NCI-H510A treated with DMSO at 0.1 percent for 48 hours (cell line): ENCODE data around the gene UCK1.
A peak's percentile ranks its signal among the peaks of the same experiment; 100 is the strongest.
"Not testable (repeated sequence)": the region's sequence is repeated elsewhere in the genome, so short reads cannot be mapped to it uniquely, and the experiment has no call there.

Experiments used
- DNase-seq: peaks from one replicate; lab custom pipeline; 2025; lab: John Stamatoyannopoulos, UW

The UCK1 gene

DNA sequence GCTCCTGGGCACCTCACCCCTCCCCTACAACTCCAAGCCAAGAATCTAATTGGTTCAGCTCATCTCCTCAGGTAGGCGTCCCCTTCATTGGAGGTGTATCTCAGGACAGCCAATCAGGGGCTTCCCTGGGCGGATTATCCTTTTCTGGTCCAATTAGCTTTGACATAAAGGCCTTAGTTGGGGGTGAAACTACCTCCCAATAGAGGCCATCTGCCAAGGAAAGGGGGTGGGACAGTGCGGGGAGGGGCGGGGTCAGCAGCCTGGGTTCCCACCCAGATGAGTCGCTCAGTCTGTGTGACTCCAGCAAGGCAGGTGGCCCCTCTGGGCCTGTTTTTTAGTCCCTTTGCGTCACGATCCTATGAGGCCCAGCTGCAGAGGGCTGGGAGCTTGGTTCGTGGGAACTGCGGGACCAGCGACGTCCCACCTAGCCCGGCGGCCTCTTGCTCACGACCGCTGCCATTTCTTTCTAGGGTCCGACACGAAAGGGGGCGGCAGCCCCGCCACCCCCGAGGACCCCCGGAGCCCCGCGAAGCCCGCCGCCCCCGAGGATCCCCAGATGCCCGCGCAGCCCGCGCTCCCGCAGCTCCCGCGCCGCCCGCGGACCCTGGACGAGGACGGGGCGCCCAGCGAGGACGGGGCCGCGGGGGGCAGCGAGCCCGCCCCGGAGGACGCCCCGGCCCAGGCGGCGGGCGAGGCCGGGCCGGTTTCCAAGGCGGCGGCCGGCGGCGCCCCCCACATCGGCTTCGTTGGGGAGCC is 23.2 kb upstream of the UCK1 start:
- no peak for DNase-seq

GRCh38 chr9:131552030-131552429 is 21.0 kb upstream of the UCK1 start:
- DNase-seq: no peak

DNA sequence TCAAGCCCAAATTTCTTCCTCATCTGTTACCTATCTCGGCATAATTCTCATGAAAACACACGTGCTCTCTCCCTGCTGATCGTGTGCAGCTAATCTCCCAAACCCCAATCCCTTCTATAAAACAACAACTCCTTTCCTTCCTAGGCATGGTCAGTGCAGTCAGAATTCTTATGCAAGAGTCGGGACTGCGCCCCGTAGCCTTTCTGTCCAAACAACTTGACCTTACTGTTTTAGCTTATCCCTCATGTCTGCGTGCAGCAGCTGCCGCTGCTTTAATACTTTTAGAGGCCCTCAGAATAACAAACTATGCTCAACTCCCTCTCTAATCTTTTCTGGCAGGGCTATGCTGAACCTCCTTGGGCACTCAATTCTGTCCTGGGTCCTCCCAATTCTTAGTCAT is 19.4 kb upstream of the UCK1 start:
- DNase-seq: not testable (repeated sequence)

GRCh38 chr9:131549186-131549585 is 18.1 kb upstream of the UCK1 start:
- not testable (repeated sequence) for DNase-seq

DNA sequence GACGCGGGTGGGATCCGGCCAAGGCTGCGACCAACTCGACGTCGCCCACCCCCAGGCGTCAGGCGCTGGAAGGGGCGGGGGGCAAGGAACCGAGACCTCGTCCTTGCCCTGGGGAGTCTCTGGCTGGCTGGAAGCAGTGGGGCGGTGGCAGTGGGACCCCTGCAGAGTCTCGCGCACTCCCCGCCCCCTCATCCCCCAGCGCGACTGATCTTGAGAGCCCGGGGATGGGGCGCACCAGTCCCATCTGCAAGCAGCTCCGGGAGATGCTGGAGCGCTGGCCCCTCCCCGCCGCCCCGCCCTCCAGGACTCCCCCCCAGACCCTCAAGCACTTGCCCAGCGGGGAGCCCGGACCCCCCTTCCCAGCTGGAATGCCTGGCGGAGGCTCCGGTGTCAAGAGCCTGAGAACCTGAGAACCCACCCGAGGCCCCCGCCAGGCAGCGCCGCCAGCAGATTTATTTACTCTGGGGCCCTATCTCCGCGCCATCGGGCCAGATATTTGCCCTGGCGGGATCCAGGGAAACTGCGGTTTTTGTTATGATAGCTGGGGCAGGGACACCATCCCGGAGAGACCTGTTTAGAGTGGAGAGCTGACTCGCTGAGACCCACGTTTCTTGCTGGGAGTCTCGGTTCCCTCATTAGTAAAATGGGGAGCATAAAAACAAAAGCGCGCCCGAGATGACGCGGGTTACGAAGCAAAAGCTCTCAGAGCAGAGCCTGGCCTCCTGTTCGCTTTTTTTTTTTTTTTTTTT is 15.4 kb upstream of the UCK1 start:
- peak; percentile 58 for DNase-seq

- DNase-seq: no peak
Measured at GRCh38 chr9:131545786-131546335, 14.8 kb upstream of the UCK1 start.

DNA sequence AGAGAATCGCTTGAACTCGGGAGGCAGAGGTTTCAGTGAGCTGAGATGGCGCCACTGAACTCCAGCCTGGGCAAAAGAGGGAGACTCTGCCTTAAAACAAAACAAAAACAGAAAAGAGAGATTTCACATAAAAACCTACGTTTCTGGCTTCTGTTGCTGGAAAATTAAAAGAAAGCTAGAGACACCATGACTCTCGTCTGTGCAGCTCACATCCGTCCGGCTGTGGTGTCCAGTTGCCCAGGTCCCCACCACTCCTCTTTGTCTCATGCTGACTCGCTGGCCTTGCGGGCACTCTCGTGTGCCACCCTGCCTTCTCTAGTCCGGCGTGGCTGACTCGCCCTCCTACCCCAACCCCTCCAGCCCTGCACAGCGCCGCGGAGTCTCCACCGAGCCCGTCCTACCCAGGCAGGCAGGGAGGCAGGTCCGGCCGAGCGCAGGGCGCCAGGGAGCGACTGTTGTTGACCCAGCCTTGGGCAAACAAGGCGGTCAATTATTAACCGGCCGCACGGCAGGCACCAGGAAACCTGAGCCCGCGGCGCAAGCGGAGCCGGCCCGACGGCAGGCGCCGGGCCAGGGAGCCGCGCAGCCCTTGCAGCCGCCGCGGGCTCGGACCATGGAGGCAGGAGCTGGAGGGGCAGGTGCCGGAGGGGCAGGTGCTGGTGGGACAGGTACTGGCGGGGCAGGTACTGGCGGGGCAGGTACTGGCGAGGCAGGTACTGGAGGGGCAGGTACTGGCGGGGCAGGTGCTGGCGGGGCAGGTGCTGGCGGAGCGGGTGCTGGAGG is 14.1 kb upstream of the UCK1 start, which contains the start of gene PRRT1B:
TSS of gene PRRT1B (plus strand) at position 521 of the 783 bp plus-strand sequence. CDS start at position 614, 93 bp downstream.
- DNase-seq: peak; percentile 77

DNA sequence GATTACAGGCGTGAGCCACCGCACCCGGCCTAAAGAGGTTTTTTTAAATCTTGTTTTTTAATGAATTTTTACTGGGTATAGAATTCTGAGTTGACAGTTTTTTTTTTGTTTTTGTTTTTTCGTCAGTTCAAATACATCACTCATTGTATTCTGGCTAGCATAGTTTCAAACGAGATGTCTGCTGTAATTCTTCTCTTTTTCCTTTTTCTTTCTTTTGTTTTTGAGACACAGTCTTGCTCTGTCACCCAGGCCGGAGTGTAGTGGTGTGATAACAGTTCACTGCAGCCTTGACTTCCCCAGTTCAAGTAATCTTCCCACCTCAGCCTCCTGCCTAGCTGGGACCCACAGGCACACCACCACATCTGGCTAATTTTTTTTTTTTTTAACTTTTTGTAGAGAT is 12.1 kb upstream of the UCK1 start:
- DNase-seq: no peak

GRCh38 chr9:131539223-131539923 is 8.3 kb upstream of the UCK1 start:
- DNase-seq: no peak

GRCh38 chr9:131537946-131538345 is 6.9 kb upstream of the UCK1 start:
- no peak for DNase-seq

- DNase-seq: peak; percentile 60
Measured at GRCh38 chr9:131534721-131535237, 3.7 kb upstream of the UCK1 start.

GRCh38 chr9:131530546-131530919 is 530 bp downstream of the UCK1 start:
- DNase-seq: peak; percentile 33

DNA sequence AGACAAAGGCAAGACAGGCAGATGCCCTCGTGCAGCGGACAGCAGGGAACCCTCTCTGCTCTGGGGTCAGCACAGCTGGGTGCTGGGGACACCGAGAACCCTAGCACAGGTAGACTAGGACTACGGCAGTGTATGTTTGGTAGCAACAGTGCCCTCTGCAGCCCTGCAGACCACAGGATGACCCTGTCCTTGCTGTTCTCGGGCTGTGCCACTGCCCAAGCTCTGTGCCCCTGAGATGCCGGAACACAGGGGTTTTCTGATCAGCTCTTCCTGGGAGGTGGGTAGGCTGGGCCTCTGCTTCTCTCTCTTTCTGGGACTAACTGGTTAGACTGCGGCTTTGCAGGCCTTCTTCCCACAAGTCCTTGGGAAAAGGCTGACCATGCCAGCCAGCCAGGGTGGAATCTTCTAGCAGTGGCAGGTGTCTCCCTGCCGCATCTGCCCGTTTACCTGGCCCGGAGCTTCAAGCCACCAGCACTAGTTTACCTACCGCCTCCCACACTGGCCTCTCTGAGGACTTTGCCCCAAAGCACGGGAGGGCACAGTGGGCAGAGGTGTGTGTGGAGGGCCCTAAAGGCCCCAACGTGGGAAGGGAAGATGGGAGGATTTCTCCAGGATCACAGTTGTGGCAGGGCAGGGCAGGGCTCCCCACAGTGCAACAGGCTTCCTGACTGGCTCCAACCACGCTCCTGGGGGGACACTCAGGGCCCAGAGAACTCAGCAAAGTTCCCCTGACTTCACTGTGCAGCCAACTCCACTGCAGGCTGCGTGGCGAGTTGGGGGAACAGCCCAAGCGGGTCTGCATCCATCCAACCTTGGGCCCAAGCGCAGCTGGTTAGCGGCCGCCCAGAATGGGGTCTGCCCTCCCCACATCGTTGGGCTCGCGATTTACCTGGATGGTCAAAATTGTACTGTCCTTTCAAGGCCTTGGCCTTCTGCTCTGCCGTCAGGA is 1.2 kb downstream of the UCK1 start:
- DNase-seq: no peak

- DNase-seq: no peak
Measured at GRCh38 chr9:131528886-131529505, 2.1 kb downstream of the UCK1 start.

- no peak for DNase-seq
Measured at GRCh38 chr9:131528186-131528585, 2.9 kb downstream of the UCK1 start.

DNA sequence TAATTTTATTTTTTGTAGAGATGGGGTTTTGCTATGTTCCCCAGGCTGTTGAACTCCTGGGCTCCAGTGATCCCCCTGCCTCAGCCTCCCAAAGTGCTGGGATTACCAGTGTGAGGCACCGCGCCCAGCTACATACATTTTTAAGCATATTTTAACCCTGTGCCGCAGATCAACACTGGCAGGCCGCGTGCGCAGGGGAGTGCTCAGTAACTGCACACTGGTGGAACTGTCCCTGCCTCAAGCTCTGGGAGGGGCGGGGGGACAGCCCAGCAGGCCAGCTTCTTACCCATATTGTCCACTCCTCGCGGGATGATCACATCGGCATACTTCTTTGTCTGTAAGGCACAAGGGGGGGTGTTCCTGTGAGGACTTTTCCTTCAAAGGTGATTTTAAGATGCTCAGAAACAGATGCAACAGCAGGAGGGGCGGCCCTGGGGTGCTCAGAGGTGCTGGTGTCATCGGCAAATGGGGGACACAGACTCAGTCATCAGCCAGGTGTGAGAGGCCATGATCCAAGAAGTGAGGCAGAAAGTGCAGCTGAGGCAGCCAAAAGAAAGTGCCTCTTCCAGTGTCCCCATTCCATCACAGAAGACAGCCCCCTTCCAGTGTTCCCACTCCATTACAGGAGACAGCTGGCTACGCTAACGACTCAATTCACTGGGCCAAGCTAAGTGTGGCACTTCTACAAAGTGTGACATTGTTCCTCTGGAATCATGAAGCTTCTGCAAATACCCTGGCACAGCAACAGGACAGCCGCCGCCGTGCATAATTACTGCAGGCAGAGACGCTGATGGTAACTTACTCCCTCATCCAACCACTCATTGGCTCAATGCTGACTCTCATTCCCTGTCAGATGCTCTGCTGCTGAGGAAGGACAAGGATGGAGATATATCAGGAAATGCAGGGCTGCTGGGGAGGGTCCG is 5.2 kb downstream of the UCK1 start:
- no peak for DNase-seq

DNA sequence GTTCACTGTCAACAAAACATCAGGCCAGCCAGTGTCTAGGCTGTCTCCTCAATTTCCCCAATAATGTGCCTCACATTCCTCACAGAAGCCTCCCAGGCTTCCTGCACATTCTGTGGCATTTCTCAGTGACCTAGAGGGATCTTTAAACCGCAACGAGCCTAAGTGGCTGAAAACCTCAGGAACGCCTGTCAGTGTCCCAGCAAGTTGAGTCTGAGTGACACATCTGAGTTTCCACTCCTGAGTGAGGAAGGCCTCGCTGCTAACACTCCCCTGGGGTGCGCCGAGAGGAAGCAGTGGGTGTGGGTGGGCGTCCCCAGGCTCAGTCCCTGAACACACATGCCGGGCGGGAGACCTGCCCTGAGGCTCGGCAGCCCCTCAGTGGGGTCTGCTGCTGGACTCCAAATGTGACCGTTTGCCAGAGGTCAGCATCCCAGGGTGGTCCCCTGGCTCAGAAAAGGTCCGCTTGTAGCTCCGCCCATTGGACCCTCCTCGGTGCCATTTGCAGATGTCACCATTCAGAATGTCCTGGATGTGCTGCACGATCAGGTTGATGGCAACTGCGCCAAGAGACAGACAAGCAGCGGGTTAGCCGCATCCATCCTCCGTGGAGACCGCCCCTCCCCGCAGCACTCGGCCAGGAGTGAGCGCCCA is 6.3 kb downstream of the UCK1 start:
- no peak for DNase-seq
